ENCODE data around the gene CHD9NB. TPM values are rescaled to one million over a fixed set of nuclear protein-coding genes. Genes with fewer than 3 reads are reported as not detected.
"Not testable (repeated sequence)": the region's sequence is repeated elsewhere in the genome, so short reads cannot be mapped to it uniquely, and the experiment has no call there.

Gene CHD9NB
- total RNA-seq, 1 donor from 2014 or later = 2.2 TPM

- DNase-seq (ENCODE audit: low spot score) = no peak
Observed at GRCh38 chr16:53057658-53058057, 5.0 kb upstream of the CHD9NB start.

GRCh38 chr16:53056392-53056881 lies 3.7 kb upstream of the CHD9NB start:
- DNase-seq (ENCODE audit: low spot score) = no peak

- DNase-seq (ENCODE audit: low spot score) = peak; percentile 54
Observed at GRCh38 chr16:53055541-53056391, 3.1 kb upstream of the CHD9NB start.

- peak; percentile 82 for DNase-seq (ENCODE audit: low spot score)
Observed at GRCh38 chr16:53054670-53055485, 2.2 kb upstream of the CHD9NB start, which contains the start of gene CHD9. Gene CHD9, plus strand, starts transcription at chr16:53054991. Its CDS starts 101,099 bp downstream, at chr16:53156090.

- DNase-seq (ENCODE audit: low spot score) = peak; percentile 65
Observed at GRCh38 chr16:53053967-53054669, 1.4 kb upstream of the CHD9NB start.

GRCh38 chr16:53051255-53051654 lies 1.4 kb downstream of the CHD9NB start:
- DNase-seq (ENCODE audit: low spot score) = not testable (repeated sequence)

- DNase-seq (ENCODE audit: low spot score) = no peak
Observed at GRCh38 chr16:53048139-53048915, 4.4 kb downstream of the CHD9NB start.

GRCh38 chr16:53047515-53047914 lies 5.2 kb downstream of the CHD9NB start:
- DNase-seq (ENCODE audit: low spot score) = not testable (repeated sequence)

- DNase-seq (ENCODE audit: low spot score) = no peak
Observed at GRCh38 chr16:53045341-53046220, 7.1 kb downstream of the CHD9NB start.

- no peak for DNase-seq (ENCODE audit: low spot score)
Observed at GRCh38 chr16:53043986-53044601, 8.6 kb downstream of the CHD9NB start.

- no peak for DNase-seq (ENCODE audit: low spot score)
Observed at GRCh38 chr16:53043428-53043831, 9.3 kb downstream of the CHD9NB start.

GRCh38 chr16:53042235-53042701 lies 10.4 kb downstream of the CHD9NB start:
- DNase-seq (ENCODE audit: low spot score) = no peak

GRCh38 chr16:53041320-53042051 lies 11.2 kb downstream of the CHD9NB start:
- DNase-seq (ENCODE audit: low spot score) = peak; percentile 87

- no peak for DNase-seq (ENCODE audit: low spot score)
Observed at GRCh38 chr16:53040788-53041187, 11.9 kb downstream of the CHD9NB start.

- DNase-seq (ENCODE audit: low spot score) = not testable (repeated sequence)
Observed at GRCh38 chr16:53036711-53037110, 16.0 kb downstream of the CHD9NB start.

GRCh38 chr16:53036066-53036465 lies 16.6 kb downstream of the CHD9NB start:
- DNase-seq (ENCODE audit: low spot score) = no peak

- no peak for DNase-seq (ENCODE audit: low spot score)
Observed at GRCh38 chr16:53035176-53035942, 17.3 kb downstream of the CHD9NB start.

- no peak for DNase-seq (ENCODE audit: low spot score)
Observed at GRCh38 chr16:53034306-53034705, 18.4 kb downstream of the CHD9NB start.
